Stromal cell of bone marrow (primary cell): ENCODE measurements around the gene PANK1.
A peak's percentile ranks its signal among the peaks of the same experiment; 100 is the strongest.
"Not testable (repeated sequence)": the region's sequence is repeated elsewhere in the genome, so short reads cannot be mapped to it uniquely, and the experiment has no call there.

Experiments
- DNase-seq: peaks from one replicate; pipeline ENCODE4 v3.0.0-alpha.2; 2012; ENCODE audit warnings: low read depth

Gene PANK1

DNA sequence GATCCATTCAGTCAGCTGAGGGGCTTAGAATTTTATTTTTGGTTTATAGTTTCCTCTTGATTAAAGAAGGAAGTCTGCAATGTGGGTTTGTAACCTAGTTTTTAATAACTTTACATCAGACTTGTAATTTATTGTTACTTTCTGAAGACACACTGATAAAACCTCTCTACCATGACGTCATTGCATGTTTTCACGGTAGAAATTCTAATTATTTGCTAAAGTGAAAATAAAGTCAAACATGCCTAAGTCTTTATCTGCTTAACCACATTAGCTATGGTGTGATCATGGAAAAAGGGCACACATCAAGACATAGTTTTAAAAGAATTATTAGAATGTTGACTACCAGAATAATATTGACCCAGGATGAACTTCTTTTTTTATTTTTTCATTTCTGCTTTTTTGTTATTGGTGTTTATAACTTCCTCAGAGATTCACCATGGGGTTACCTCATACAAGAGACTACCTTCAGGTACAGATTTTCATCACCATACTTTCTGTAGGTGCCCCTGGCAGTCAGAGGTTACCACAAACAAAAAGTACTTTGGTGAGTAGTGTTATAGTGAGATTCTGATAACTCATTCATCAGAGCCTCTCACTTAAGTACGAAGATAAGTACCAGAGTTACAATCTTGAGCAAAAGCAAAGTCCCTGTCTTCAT, 7.0 kb upstream of the PANK1 start:
- DNase-seq, result no peak

GRCh38 chr10:89651205-89651915, 6.3 kb upstream of the PANK1 start:
- DNase-seq, result no peak

GRCh38 chr10:89649051-89649450, 4.0 kb upstream of the PANK1 start:
- no peak for DNase-seq

- no peak for DNase-seq
These were observed 3.0 kb upstream of the PANK1 start for GRCh38 chr10:89648074-89648473.

- DNase-seq, result no peak
These were observed 2.0 kb upstream of the PANK1 start for GRCh38 chr10:89646889-89647657.

DNA sequence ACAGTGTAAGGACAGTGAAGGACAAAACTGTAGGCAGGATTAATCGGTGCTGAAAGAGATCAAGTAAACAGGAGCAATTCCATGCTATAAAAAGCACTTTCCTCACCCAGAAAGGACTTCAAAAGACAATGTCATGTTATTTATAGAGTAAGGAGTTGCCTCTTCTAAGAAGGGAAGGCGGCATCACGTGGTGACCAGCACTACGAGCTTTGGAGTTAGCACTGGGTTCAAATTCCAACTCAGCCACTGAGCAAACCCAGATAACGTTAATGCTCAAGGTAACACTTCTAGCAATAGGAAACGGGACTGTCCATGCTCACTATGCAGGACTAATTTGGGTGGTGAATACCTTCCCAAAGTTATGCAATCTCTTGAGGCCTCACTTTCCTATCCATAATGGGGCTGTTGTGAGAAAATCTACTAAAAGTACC, 715 bp upstream of the PANK1 start:
- DNase-seq, result no peak

GRCh38 chr10:89644691-89644966, 413 bp downstream of the PANK1 start:
- DNase-seq, result no peak

DNA sequence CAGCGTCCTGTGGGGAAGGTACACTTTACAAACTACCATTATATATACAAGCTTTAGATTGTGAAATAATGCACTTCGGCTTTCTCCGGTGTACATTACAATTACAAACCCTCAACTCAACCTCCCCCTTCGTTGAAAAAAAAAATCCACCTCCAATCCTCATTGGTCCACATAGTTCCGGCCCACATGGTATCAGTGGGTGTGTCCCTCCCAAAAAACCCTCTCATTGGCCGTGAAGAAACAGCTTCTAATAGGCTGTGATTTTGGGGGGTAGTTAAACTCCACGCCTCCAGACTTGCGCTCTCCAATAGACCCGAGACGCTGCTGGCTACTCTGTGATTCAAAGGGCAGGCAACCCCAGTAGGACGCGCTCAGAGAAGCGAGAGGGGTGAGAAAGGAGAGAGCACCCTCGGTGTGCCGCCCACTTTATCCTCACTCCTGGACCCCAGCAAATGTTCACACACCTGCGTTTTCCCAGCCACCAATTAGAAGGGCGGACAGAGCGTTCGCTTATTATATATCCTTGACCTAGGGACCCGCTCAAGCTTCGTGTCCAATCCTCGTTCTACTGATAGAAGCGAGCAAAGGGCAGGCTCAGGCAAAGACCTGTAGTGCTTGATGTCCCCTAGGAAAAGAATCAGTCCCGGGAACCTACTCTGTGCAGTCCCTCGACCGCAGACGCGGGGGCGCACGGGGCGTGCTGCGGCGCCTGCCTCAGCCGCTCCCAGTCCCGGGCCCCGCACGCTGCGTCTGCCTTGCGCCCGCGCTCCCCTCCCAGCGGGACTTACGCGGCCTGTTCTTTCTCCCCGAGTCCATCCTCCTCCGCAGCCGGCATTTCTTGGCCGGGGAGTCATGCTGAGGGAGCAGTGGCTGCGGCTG, 991 bp downstream of the PANK1 start:
- peak; percentile 94 for DNase-seq

DNA sequence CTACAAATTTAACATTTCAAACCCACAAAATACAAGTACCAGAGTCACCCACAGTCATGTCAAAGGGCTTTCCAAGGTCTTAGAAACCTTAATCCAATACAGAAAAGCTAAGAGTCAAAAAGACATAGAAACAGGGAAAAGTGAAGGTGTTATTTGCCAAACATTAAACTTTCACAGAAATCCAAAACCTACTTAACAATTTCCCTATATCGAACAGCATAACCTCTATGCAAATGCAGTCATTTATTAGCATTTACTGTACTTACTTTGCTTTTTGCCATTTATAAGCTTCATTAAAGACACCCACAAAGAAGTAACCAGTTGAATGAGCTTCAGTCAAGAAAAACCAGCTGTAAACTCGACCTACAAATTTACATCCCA, 1.6 kb downstream of the PANK1 start:
- DNase-seq, result no peak

DNA sequence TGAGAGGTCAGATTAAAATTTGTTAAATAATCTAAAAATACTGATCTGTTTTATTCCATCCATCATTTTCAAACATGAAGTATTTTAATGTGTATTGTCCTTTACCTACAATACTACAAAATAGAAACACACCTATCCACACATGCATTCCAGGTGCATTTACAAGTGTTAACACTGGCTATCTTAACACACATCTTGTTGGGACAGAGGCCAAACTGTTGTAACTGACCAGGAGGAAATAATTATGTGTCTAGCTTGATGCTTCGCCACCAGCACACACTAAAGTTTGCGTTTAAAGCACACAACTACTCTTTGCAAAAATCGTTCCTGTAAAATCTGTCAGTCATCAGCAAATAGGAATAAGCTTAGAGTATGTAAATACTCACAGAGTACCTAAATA, 2.8 kb downstream of the PANK1 start:
- DNase-seq, result no peak

GRCh38 chr10:89640241-89640640, 4.8 kb downstream of the PANK1 start:
- no peak for DNase-seq

DNA sequence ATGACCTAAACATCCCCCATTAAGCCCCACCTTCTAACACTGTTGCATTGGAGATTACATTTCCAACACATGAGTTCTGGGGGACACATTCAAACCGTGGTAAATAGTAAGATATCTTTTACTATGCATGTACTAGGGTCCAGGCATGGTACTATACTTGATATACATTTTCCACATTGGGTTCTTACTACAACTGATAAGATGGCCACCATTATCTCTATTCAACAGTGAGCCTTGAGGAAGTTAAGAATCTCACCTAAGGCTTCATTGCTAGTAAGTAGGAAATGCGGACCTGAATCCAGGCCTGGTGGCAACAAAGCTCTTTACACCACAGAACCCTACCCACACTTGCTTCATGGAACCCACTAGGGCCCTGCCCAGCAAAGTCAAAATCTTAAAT, 5.7 kb downstream of the PANK1 start:
- no peak for DNase-seq

- no peak for DNase-seq
These were observed 7.9 kb downstream of the PANK1 start for GRCh38 chr10:89637113-89637512.

- DNase-seq, result no peak
These were observed 10.4 kb downstream of the PANK1 start for GRCh38 chr10:89634637-89635036.

- DNase-seq, result peak; percentile 71
These were observed 11.6 kb downstream of the PANK1 start for GRCh38 chr10:89633484-89633883.

GRCh38 chr10:89632824-89633223, 12.2 kb downstream of the PANK1 start:
- DNase-seq, result no peak

GRCh38 chr10:89627830-89628229, 17.2 kb downstream of the PANK1 start:
- DNase-seq, result no peak

GRCh38 chr10:89625041-89625765, 19.8 kb downstream of the PANK1 start:
- no peak for DNase-seq

- DNase-seq, result no peak
These were observed 21.0 kb downstream of the PANK1 start for GRCh38 chr10:89624020-89624419.

DNA sequence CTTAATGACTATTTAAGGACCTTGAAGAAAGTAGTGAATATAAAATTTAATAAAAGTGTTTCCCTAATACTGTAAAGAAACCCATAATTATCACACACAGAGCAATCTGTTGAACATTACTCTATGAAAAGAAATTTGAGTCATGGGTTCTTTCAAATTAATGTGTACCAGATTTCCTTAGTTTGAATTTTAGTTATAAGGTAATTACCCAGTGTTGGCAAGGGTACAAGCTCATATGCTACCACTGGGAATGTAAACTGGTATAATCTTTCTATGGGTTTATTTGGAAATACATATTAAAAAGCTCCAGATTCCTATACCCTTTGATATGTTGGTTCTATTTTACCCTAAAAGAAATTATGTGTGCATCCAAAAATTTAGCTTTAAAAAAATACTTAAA, 22.9 kb downstream of the PANK1 start:
- DNase-seq, result no peak

DNA sequence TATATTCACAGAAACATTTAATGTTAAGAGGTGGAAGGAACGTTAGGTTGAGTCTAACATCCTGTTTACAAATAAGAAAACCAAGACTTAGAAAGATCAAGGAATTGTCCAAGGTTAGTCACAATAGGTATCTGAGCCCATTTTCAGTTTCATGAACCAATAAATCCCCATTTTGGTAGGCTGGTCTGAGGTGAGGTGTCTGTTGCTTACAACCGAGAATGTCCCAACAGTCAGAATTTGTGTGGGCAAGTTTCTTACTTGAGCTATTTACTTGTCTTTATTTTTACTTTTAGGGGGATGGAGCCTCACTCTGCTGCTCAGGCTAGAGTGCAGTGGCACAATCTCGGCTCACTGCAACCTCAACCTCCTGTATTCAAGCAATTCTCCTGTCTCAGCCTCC, 23.6 kb downstream of the PANK1 start:
- no peak for DNase-seq

- DNase-seq, result not testable (repeated sequence)
These were observed 24.7 kb downstream of the PANK1 start for GRCh38 chr10:89620296-89620695.
